ENCODE results near the gene CSNK1G2.

CSNK1G2 gene

GRCh38 chr19:1957562-1958248 lies 16.7 kb downstream of the CSNK1G2 start:
- CTCF ChIA-PET = no interaction called here
- POLR2A ChIA-PET = interaction anchor here (0.6 kb wide), 1 partner anchor 16 kb away, joined by 4 read pairs; no protein-coding TSS in a partner anchor
- TF ChIP-seq, protein P1, sequence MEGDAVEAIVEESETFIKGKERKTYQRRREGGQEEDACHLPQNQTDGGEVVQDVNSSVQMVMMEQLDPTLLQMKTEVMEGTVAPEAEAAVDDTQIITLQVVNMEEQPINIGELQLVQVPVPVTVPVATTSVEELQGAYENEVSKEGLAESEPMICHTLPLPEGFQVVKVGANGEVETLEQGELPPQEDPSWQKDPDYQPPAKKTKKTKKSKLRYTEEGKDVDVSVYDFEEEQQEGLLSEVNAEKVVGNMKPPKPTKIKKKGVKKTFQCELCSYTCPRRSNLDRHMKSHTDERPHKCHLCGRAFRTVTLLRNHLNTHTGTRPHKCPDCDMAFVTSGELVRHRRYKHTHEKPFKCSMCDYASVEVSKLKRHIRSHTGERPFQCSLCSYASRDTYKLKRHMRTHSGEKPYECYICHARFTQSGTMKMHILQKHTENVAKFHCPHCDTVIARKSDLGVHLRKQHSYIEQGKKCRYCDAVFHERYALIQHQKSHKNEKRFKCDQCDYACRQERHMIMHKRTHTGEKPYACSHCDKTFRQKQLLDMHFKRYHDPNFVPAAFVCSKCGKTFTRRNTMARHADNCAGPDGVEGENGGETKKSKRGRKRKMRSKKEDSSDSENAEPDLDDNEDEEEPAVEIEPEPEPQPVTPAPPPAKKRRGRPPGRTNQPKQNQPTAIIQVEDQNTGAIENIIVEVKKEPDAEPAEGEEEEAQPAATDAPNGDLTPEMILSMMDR (IDR thresholded peaks at IDR 0.05; ENCODE audit: control extremely low read depth, extremely low read depth, low read depth, missing control alignments) = no peak
- DNase-seq (ENCODE audit: extremely low spot score) = no peak

GRCh38 chr19:1959928-1960589 lies 19.1 kb downstream of the CSNK1G2 start:
- TF ChIP-seq, protein P1 (IDR thresholded peaks at IDR 0.05; ENCODE audit: control extremely low read depth, extremely low read depth, low read depth, missing control alignments) = no peak
- POLR2A ChIA-PET = no interaction called here
- CTCF ChIA-PET = no interaction called here
- DNase-seq (ENCODE audit: extremely low spot score) = no peak

DNA sequence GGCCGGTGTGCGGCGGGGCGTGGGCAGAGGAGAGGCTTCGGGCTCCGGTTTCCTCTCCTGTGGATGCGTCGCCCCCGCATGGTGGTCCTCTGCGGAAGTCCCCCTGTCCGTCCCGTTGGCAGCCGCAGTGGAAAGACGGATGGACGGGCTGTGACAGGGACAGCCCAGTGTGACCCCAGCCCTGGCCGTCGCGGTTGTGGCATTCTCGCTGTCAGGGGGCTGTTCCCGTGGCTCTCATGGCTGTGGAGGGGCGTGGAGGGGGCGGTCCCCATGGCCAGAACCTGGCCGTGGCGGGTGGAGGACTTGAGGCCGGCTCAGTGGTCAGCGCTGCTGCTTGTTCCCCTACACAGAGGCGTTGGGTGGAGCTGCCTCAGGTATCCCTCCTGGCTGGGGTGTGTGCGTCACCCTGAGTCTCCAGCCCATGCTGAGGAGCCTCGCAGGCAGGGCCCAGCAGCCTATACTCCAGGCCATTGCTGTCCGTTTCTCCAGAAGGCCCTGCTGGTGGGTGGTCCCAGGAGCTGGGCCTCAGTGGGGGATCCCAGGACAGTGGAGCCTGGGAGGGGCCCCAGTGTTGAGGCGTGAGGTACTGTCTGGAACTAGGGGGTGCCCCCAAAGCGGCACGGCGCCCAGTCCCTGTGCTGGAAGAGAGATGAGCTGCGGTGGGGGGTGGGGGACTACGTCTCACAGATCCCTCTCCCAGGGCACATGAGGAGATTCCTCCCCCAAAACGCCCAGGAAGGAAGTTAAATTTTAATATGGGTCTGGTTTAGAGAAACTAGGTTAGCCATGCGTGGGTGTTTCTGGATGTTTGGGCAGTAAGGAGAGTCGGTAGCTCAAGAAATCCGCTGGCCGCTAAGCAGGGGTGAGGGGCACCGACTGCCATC lies 20.3 kb downstream of the CSNK1G2 start:
- ChIA-PET POLR2A (no interaction called here), CTCF (interaction anchor here (1.2 kb wide), 1 partner anchor 12 kb away, joined by 3 read pairs; no protein-coding TSS in a partner anchor)
- DNase-seq (ENCODE audit: extremely low spot score) = no peak
- TF ChIP-seq, protein P1 (IDR thresholded peaks at IDR 0.05; ENCODE audit: control extremely low read depth, extremely low read depth, low read depth, missing control alignments) = no peak

DNA sequence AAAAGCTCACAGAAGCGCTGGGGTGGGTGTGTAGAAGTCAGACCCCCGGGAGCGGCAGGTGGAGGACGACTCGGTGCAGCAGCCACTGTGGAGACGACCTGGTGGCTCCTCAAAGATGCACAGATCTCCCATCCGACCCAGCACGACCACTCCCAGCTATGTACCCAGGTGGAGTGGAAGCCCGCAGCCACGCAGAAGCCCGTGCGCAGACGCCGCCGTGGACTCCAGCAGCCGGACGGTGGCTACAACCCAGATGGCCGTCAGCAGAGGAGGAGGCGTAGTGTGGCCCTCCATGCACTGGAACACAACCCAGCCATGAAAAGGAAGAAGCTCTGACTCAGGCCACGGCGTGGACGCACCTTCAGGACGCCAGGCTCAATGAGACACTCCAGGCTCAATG lies 21.7 kb downstream of the CSNK1G2 start:
- POLR2A ChIA-PET = no interaction called here
- TF ChIP-seq, protein P1 (IDR thresholded peaks at IDR 0.05; ENCODE audit: control extremely low read depth, extremely low read depth, low read depth, missing control alignments) = no peak
- no peak for DNase-seq (ENCODE audit: extremely low spot score)
- CTCF ChIA-PET = interaction anchor here (0.8 to 1.0 kb wide), 3 partner anchors 30 to 125 kb away, joined by 3 to 4 read pairs (median 3); no protein-coding TSS in a partner anchor

GRCh38 chr19:1967087-1967608 lies 26.2 kb downstream of the CSNK1G2 start:
- DNase-seq (ENCODE audit: extremely low spot score) = no peak
- POLR2A ChIA-PET = no interaction called here
- CTCF ChIA-PET = no interaction called here
- TF ChIP-seq, protein P1 (IDR thresholded peaks at IDR 0.05; ENCODE audit: control extremely low read depth, extremely low read depth, low read depth, missing control alignments) = no peak

Data from GM10248 (cell line).